Measurements from ENCODE around the gene MATR3. TPM values are rescaled to one million over a fixed set of nuclear protein-coding genes. Genes with fewer than 3 reads are reported as not detected.

The MATR3 gene
- polyA plus RNA-seq, 1 donor from 2014 or later: 1,016 TPM

DNA sequence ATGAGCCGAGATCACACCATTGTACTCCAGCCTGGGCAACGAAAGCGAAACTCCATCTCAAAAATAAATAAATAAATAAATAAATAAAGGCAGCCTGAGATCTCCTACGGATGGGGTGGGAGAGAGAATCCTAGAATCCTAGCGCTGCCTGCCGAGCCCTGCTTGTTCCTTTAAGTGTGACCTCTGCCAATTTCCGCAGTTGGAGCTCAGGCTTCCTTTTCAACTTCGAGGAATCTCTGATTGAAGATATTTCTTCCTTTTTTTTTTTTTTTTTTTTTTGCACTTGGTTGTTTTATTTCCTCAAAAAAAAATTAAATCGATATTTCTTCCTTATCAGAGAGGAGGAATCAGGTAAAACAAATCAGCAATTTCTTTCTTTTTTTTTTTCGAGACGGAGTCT lies 27.3 kb upstream of the MATR3 start:
- H2AFZ ChIP-seq (ENCODE audit: low read depth, low read length): no peak overlapping the region
- no peaks in the 10 kb centered on the region for H3K79me2 ChIP-seq (replicated peaks; ENCODE audit: insufficient read depth, low read length)
- no peak overlapping the region for H3K4me3 ChIP-seq (ENCODE audit: low read length)
- no peak overlapping the region for H3K9ac ChIP-seq (ENCODE audit: low read length)
- no peaks in the 10 kb centered on the region for H3K9me3 ChIP-seq (ENCODE audit: low read length)
- H3F3A ChIP-seq (ENCODE audit: insufficient read depth, low read length, poor library complexity, severe bottlenecking): no peaks in the 10 kb centered on the region
- H3K27ac ChIP-seq (ENCODE audit: low read length): no peak overlapping the region
- no peaks in the 10 kb centered on the region for H3K27me3 ChIP-seq (ENCODE audit: insufficient read depth, low read depth, low read length)
- H3K4me2 ChIP-seq (ENCODE audit: low read length): no peak overlapping the region
- no peak for TF ChIP-seq TAF1 (IDR thresholded peaks at IDR 0.05; ENCODE audit: low read depth)
- TF ChIP-seq EZH2 (IDR thresholded peaks at IDR 0.05; ENCODE audit: borderline replicate concordance, insufficient read depth, low read length, poor library complexity, severe bottlenecking): no peak
- TF ChIP-seq, protein P1, sequence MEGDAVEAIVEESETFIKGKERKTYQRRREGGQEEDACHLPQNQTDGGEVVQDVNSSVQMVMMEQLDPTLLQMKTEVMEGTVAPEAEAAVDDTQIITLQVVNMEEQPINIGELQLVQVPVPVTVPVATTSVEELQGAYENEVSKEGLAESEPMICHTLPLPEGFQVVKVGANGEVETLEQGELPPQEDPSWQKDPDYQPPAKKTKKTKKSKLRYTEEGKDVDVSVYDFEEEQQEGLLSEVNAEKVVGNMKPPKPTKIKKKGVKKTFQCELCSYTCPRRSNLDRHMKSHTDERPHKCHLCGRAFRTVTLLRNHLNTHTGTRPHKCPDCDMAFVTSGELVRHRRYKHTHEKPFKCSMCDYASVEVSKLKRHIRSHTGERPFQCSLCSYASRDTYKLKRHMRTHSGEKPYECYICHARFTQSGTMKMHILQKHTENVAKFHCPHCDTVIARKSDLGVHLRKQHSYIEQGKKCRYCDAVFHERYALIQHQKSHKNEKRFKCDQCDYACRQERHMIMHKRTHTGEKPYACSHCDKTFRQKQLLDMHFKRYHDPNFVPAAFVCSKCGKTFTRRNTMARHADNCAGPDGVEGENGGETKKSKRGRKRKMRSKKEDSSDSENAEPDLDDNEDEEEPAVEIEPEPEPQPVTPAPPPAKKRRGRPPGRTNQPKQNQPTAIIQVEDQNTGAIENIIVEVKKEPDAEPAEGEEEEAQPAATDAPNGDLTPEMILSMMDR (IDR thresholded peaks at IDR 0.05; ENCODE audit: poor library complexity, severe bottlenecking): no peak
- no peak for TF ChIP-seq EP300 (conservative IDR thresholded peaks at IDR 0.05; ENCODE audit: poor library complexity, severe bottlenecking)
- TF ChIP-seq, protein P2, sequence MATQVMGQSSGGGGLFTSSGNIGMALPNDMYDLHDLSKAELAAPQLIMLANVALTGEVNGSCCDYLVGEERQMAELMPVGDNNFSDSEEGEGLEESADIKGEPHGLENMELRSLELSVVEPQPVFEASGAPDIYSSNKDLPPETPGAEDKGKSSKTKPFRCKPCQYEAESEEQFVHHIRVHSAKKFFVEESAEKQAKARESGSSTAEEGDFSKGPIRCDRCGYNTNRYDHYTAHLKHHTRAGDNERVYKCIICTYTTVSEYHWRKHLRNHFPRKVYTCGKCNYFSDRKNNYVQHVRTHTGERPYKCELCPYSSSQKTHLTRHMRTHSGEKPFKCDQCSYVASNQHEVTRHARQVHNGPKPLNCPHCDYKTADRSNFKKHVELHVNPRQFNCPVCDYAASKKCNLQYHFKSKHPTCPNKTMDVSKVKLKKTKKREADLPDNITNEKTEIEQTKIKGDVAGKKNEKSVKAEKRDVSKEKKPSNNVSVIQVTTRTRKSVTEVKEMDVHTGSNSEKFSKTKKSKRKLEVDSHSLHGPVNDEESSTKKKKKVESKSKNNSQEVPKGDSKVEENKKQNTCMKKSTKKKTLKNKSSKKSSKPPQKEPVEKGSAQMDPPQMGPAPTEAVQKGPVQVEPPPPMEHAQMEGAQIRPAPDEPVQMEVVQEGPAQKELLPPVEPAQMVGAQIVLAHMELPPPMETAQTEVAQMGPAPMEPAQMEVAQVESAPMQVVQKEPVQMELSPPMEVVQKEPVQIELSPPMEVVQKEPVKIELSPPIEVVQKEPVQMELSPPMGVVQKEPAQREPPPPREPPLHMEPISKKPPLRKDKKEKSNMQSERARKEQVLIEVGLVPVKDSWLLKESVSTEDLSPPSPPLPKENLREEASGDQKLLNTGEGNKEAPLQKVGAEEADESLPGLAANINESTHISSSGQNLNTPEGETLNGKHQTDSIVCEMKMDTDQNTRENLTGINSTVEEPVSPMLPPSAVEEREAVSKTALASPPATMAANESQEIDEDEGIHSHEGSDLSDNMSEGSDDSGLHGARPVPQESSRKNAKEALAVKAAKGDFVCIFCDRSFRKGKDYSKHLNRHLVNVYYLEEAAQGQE (IDR thresholded peaks at IDR 0.05; ENCODE audit: borderline replicate concordance): no peak
- no peak for TF ChIP-seq SMC3 (conservative IDR thresholded peaks at IDR 0.05; ENCODE audit: poor library complexity)
- no peak for TF ChIP-seq POLR2AphosphoS5 (IDR thresholded peaks at IDR 0.05)
- H3K36me3 ChIP-seq (ENCODE audit: insufficient read depth, low read length): no peaks in the 10 kb centered on the region
- H4K20me1 ChIP-seq (ENCODE audit: insufficient read depth): no peaks in the 10 kb centered on the region
- H3K9me2 ChIP-seq (ENCODE audit: insufficient read depth, low read length): no peaks in the 10 kb centered on the region

DNA sequence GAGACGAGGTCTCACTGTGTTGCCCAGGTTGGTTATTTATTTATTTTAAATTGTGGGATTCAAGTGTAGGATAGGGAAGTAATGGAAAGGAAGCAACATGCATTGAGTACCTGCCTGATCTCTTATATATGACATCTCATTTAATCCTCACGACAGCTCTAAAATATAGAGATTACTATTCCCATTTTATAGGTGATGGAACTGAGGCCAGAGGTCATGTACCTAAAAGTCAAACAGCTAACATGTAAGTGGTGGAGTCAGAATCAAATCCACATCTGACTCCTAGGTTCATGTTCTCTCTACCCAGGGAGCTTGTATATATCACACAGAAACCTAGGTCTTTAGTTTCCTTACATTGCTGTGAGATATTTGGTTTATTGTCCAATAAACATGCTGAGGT lies 26.1 kb upstream of the MATR3 start:
- Histone ChIP-seq H3K36me3 (ENCODE audit: insufficient read depth, low read length) (no peaks in the 10 kb centered on the region), H2AFZ (ENCODE audit: low read depth, low read length) (no peak overlapping the region), H3K79me2 (replicated peaks; ENCODE audit: insufficient read depth, low read length) (no peaks in the 10 kb centered on the region), H3K9me2 (ENCODE audit: insufficient read depth, low read length) (no peaks in the 10 kb centered on the region), H3K27ac (ENCODE audit: low read length) (no peak overlapping the region), H4K20me1 (ENCODE audit: insufficient read depth) (no peaks in the 10 kb centered on the region), H3K4me2 (ENCODE audit: low read length) (no peak overlapping the region), H3K9ac (ENCODE audit: low read length) (no peak overlapping the region), H3F3A (ENCODE audit: insufficient read depth, low read length, poor library complexity, severe bottlenecking) (no peaks in the 10 kb centered on the region), H3K27me3 (ENCODE audit: insufficient read depth, low read depth, low read length) (no peaks in the 10 kb centered on the region), H3K4me3 (ENCODE audit: low read length) (no peak overlapping the region), H3K9me3 (ENCODE audit: low read length) (no peaks in the 10 kb centered on the region)
- no peak for TF ChIP-seq POLR2AphosphoS5 (IDR thresholded peaks at IDR 0.05)
- no peak for TF ChIP-seq SMC3 (conservative IDR thresholded peaks at IDR 0.05; ENCODE audit: poor library complexity)
- TF ChIP-seq EP300 (conservative IDR thresholded peaks at IDR 0.05; ENCODE audit: poor library complexity, severe bottlenecking): no peak
- TF ChIP-seq, protein P1 (IDR thresholded peaks at IDR 0.05; ENCODE audit: poor library complexity, severe bottlenecking): no peak
- TF ChIP-seq EZH2 (IDR thresholded peaks at IDR 0.05; ENCODE audit: borderline replicate concordance, insufficient read depth, low read length, poor library complexity, severe bottlenecking): no peak
- TF ChIP-seq, protein P2 (IDR thresholded peaks at IDR 0.05; ENCODE audit: borderline replicate concordance): no peak
- TF ChIP-seq MXI1 (conservative IDR thresholded peaks at IDR 0.05; ENCODE audit: poor library complexity, severe bottlenecking): no peak
